Smooth muscle cell of the umbilical artery (primary cell): Measurements from ENCODE around the gene CHMP4A. TPM values are rescaled to one million over a fixed set of nuclear protein-coding genes. Genes with fewer than 3 reads are reported as not detected.

Source experiments
- total RNA-seq: library from RNA; depleted of rRNA; stranded (reverse); fragments of >200 nt; gene quantifications from 2 replicates; pipeline ENCODE4 v1.2.3, GENCODE V29; 2014

The CHMP4A gene, protein sequence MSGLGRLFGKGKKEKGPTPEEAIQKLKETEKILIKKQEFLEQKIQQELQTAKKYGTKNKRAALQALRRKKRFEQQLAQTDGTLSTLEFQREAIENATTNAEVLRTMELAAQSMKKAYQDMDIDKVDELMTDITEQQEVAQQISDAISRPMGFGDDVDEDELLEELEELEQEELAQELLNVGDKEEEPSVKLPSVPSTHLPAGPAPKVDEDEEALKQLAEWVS
- total RNA-seq, result 26.1 and 33.1 TPM in 2 replicates

DNA sequence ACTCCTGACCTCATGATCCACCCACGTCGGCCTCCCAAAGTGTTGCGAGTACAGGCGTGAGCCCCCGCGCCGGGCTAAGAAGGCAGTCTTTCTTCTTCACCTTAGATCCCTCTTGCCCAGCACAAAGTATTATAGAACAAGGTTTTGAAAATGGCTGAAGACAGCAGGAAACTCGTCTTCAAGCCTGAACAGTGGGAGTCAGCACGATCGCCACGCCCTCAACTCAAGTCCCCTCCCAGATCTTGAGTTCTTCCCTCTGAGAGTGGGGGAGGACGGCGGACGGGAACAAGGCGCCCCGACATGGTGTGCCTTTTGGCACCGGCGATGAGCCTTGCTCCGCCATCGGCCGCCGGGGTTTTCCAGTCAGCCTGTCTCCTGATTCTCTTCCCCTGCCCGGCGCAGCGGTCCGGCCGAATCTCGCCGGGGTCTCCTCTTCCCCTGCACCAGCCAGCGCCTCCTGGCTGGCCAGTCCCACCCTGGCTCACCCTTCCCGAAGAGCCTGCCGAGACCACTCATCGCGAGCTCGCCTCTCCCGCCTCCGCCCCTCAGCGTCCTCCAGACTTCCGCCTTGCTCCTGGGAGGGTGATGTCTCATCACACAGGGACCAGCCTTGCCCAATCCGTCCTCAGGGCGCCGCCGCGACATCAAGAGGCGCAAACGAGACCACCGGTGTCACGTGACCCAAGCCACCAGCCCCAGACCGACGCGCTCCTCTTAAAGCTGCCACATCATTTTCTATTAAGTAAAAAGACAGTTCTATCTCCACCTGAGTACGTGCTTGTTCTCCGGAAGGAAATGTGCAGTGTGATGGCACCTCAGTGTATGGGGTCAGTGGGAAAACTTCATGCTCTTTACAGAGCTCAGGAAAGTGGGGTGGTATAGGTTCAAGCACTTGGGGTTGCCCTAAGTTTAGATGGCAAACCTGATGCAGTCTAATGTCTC, at the start of gene CHMP4A:
CHMP4A (minus strand) TSS at position 565 of the 942 bp plus-strand sequence; CDS start at position 516, 49 bp downstream.

DNA sequence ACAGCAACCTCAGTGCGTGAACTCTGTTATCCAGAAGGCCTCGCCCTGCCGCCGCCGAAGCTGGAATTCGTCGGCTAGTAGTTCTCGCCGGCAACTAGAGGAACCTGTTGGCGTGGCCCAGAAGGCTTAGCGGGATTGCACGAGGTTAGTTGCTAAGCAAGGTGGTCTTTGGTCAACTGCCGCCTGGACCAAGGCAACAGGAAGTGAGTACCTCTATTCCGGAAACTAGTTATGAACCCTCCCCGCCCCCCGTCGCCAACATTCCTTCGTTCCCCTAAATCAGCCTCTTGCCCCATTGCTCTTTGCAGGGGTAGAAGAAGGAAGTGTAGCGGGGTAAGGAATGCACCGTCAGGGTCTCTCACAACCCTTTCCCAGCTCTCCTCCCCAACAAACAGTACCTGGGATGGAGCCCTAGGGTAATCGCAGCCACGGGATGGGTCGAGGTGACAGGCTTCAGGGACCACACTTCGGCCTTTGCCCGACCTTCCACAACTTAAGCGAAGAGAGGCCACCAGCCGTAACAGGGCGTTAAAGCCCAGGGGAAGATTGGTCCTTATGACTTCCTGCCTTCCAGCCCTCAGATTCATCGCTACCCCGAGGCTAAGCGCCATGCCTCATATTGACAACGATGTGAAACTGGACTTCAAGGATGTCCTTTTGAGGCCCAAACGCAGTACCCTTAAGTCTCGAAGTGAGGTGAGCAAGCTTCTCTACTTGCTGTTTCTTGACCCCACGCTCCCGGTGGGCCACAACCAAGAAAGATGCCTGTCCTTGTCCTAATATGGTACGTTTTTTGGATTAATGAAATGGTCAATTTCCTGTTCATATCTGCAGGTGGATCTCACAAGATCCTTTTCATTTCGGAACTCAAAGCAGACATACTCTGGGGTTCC, 19.6 kb upstream of the CHMP4A start, which contains the start of gene GMPR2:
GMPR2 (plus strand) TSS at position 285 of the 893 bp plus-strand sequence; CDS start at position 610, 325 bp downstream.

GRCh38 chr14:24232121-24232644, 18.9 kb upstream of the CHMP4A start, which contains the start of gene NEDD8:
NEDD8 (minus strand) TSS chr14:24232367; CDS start chr14:24232267, 100 bp downstream.

GRCh38 chr14:24215495-24216344, 2.4 kb upstream of the CHMP4A start, which contains the start of gene MDP1:
MDP1 (minus strand) TSS chr14:24216066; CDS start chr14:24215955, 111 bp downstream.

DNA sequence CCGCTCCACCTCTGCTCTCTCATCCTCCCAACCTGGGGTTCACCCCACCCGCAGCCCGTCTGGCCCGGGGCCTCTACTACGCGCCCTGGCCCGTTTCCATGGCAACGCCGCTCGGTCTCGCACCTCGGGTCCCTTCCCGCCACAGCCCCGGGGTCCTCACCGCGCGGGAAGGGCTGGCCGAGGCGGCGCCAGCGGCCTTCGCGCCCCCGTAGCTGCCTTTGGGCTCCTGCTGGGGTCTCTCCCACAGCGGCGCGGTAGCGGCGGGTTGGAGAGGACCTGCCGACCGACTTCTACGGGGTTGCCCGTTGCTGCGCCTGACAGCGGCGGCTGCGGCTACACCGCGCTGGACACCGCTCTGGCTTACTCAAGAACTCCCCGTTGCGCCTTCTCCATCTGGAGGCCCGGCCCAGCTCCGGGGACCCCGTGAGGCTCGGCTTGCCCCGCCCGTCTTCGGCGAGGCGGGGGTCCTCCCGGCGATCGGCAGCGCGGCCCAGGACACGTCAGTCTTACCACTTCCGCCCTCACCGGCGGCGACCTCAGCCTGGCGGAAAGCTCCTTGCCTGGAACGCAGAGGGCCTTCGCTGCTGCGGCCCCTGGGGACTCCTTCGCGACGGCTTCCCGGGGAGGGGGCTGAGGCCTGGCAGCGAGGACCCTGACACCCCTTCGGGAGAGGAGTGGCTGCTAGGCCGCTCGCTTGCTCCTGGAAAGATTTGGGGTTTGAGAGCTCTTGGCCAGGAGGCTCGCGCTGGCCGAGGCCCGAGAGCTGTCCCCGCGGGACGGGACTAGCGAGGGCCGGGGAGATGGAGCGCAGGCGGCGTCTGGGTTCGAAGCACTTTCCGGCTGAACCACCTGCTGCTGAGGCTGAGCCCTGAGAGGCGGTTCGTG, 17.9 kb downstream of the CHMP4A start, which contains the start of gene TM9SF1:
TM9SF1 (minus strand) TSS at position 256 of the 885 bp plus-strand sequence. CDS start 422 bp downstream, outside the sequence.

DNA sequence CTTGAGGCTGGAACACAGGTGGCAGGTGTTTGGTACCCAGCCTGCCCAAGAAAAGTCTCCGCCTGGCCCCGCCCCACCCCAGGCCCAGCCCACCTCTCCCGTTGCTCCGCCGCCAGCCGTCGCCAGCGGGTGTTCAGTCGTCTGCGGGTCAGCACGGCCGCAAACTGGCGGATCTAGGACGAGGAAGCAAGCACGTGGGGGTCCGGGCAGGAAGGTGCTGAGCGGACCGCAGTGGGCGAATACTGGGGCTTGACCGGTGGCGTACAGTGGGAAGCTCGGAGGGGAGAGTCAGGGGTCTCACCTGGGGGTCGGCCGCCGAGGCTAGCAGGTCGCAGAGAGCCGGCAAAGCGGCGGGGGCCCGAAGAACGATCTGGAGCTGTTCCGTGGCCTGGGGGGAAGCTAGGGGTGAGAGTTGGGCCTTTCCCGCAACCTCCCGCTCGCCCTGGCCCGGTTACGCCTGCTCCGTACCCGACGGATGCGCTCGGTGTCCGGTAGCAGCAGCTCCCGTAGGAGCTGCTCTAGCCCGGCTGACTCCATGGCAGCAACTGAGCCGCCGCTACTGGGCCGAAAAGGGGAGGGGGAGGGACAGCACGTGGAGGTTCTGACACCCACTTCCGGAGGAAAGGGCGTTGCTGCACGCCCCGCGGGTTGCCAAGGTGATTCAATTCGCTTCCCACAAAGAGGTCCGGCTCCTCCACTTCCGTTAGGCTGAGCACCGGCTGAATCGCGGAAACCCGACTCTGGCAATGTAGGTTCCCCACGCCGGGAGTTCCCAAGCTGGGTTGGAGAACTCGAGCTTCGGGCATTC, 24.8 kb downstream of the CHMP4A start, which contains the start of gene IPO4:
IPO4 (minus strand) TSS at position 566 of the 808 bp plus-strand sequence; CDS start at position 537, 29 bp downstream.

GRCh38 chr14:24171422-24172260, 41.6 kb downstream of the CHMP4A start, which contains the start of gene REC8:
REC8 (plus strand) TSS chr14:24172080; CDS start chr14:24172553, 473 bp downstream.

DNA sequence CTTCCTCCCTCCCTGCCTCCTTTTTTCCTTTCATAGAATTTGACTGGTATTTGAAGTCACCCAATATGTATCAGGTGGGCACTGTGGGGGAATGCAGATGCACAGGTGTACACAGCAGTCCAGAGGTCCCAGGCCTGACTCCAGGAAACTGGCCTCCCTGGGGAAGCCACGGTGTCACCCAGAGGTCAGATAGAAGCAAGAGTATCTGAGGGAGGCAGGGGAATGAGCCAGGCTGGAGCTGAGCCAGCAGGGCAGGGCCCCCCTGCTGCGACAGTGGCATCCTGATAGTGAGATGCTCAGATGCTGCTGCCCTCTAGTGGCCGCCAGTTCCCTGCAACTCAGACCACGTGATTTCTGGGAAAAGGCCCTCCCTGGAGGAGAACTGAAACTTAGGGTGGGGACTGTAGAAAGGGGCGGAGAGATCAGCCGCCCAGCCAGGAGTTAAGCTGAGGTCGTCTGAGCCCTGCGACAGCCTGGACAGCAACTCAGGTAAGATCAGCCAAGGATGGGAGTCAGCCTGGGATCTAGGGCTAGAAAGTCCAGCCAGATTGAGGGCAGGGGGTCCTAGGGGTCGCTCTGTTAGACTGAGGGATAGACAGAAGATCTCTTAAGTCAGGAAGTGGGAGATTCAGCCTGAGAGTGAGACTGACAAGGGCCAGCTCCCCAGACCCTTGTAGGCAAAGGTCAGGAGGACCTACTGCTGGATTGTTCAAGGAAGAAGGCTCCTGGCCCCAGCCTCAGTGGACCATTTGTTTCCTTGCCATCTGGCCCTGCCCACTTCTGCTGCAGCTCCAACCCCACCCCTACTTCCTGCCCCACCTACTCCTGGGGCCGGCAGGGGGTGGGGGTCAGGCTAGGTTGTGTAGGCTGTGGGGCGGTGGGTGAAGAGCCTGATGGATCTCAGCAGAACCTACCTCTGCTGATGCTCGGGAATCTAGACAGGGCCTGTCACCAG, 52.2 kb downstream of the CHMP4A start, which contains the start of gene IRF9:
IRF9 (plus strand) TSS at position 416 of the 955 bp plus-strand sequence. CDS start 880 bp downstream, outside the sequence.

Other genes with a start within 250 kb of the CHMP4A start
- 6.7 and 8.3 TPM in 2 replicates for gene DHRS4L2, start 224.6 kb downstream of the CHMP4A start, total RNA-seq
- 0.05 TPM in 1 of 2 replicates, not detected in the other for gene CARMIL3, start 161.5 kb downstream of the CHMP4A start, total RNA-seq
- not detected in 2 replicates for gene CPNE6, start 141.9 kb downstream of the CHMP4A start, total RNA-seq
- 26.7 TPM in 2 replicates for gene PCK2, start 119.2 kb downstream of the CHMP4A start, total RNA-seq
- gene DCAF11, start 98.7 kb downstream of the CHMP4A start, total RNA-seq, result 48.4 and 54.9 TPM in 2 replicates
- gene NRL, start 98.5 kb downstream of the CHMP4A start, total RNA-seq, result 0.30 and 0.69 TPM in 2 replicates
- not detected in 2 replicates for gene FITM1, start 82.8 kb downstream of the CHMP4A start, total RNA-seq
- 81.2 and 85.5 TPM in 2 replicates for gene PSME1, start 77.3 kb downstream of the CHMP4A start, total RNA-seq
- gene EMC9, start 71.9 kb downstream of the CHMP4A start, total RNA-seq, result 10.4 and 16.6 TPM in 2 replicates
- 63.5 and 65.1 TPM in 2 replicates for gene PSME2, start 66.9 kb downstream of the CHMP4A start, total RNA-seq
- 28.5 and 44.6 TPM in 2 replicates for gene RNF31, start 66.0 kb downstream of the CHMP4A start, total RNA-seq
- gene IRF9, start 52.2 kb downstream of the CHMP4A start, total RNA-seq, result 30.5 and 42.5 TPM in 2 replicates
- 1.2 and 1.7 TPM in 2 replicates for gene REC8, start 41.4 kb downstream of the CHMP4A start, total RNA-seq
- gene IPO4, start 24.7 kb downstream of the CHMP4A start, total RNA-seq, result 36.2 and 52.9 TPM in 2 replicates
- 90.6 and 92.9 TPM in 2 replicates for gene TM9SF1, start 18.0 kb downstream of the CHMP4A start, total RNA-seq
- gene TSSK4, start 7.8 kb downstream of the CHMP4A start, total RNA-seq, result 0.14 and 0.30 TPM in 2 replicates
- 7.9 and 20.5 TPM in 2 replicates for gene MDP1, start 2.6 kb upstream of the CHMP4A start, total RNA-seq
- gene NEDD8, start 18.9 kb upstream of the CHMP4A start, total RNA-seq, result 158 and 162 TPM in 2 replicates
- gene GMPR2, start 19.4 kb upstream of the CHMP4A start, total RNA-seq, result 66.8 and 89.7 TPM in 2 replicates
- gene TINF2, start 29.1 kb upstream of the CHMP4A start, total RNA-seq, result 45.1 and 49.5 TPM in 2 replicates
- gene TGM1, start 49.7 kb upstream of the CHMP4A start, total RNA-seq, result 0.74 and 2.1 TPM in 2 replicates
- 29.7 and 35.2 TPM in 2 replicates for gene RABGGTA, start 58.1 kb upstream of the CHMP4A start, total RNA-seq
- 14.9 and 23.2 TPM in 2 replicates for gene DHRS1, start 86.3 kb upstream of the CHMP4A start, total RNA-seq
- 19.6 and 23.9 TPM in 2 replicates for gene NOP9, start 86.4 kb upstream of the CHMP4A start, total RNA-seq
- 0.59 and 0.69 TPM in 2 replicates for gene CIDEB, start 94.5 kb upstream of the CHMP4A start, total RNA-seq
- 2.1 and 3.5 TPM in 2 replicates for gene LTB4R2, start 96.7 kb upstream of the CHMP4A start, total RNA-seq
- gene LTB4R, start 98.0 kb upstream of the CHMP4A start, total RNA-seq, result 0.59 and 0.78 TPM in 2 replicates
- 0.59 and 0.97 TPM in 2 replicates for gene ADCY4, start 121.6 kb upstream of the CHMP4A start, total RNA-seq
- gene RIPK3, start 126.5 kb upstream of the CHMP4A start, total RNA-seq, result not detected in 2 replicates
- 29.7 and 36.8 TPM in 2 replicates for gene NFATC4, start 154.7 kb upstream of the CHMP4A start, total RNA-seq
- 1.2 and 3.0 TPM in 2 replicates for gene NYNRIN, start 185.5 kb upstream of the CHMP4A start, total RNA-seq
- gene CBLN3, start 216.2 kb upstream of the CHMP4A start, total RNA-seq, result 1.7 and 2.7 TPM in 2 replicates
- 47.7 and 49.6 TPM in 2 replicates for gene KHNYN, start 216.5 kb upstream of the CHMP4A start, total RNA-seq
- 8.2 and 13.1 TPM in 2 replicates for gene SDR39U1, start 229.3 kb upstream of the CHMP4A start, total RNA-seq